HG03457 (cell line): ENCODE results near the gene CPNE2.
"Not testable (repeated sequence)": the region's sequence is repeated elsewhere in the genome, so short reads cannot be mapped to it uniquely, and the experiment has no call there.

Experiments used
- ATAC-seq: cut with Tn5 transposase; IDR thresholded peaks from one replicate; pipeline ENCODE4 v1.9.1; 2021; ENCODE audit warnings: moderate number of reproducible peaks; ENCODE audit not compliant: unreplicated experiment

Gene CPNE2

GRCh38 chr16:57091975-57092785, at the start of gene CPNE2:
Gene CPNE2, plus strand, starts transcription at chr16:57092583. Its CDS starts 18,160 bp downstream, at chr16:57110743.
- no peak for ATAC-seq

- no peak for ATAC-seq
Observed at GRCh38 chr16:57043248-57043647, 49.1 kb upstream of the CPNE2 start.

- no peak for ATAC-seq
Observed at GRCh38 chr16:57044931-57045693, 47.3 kb upstream of the CPNE2 start.

DNA sequence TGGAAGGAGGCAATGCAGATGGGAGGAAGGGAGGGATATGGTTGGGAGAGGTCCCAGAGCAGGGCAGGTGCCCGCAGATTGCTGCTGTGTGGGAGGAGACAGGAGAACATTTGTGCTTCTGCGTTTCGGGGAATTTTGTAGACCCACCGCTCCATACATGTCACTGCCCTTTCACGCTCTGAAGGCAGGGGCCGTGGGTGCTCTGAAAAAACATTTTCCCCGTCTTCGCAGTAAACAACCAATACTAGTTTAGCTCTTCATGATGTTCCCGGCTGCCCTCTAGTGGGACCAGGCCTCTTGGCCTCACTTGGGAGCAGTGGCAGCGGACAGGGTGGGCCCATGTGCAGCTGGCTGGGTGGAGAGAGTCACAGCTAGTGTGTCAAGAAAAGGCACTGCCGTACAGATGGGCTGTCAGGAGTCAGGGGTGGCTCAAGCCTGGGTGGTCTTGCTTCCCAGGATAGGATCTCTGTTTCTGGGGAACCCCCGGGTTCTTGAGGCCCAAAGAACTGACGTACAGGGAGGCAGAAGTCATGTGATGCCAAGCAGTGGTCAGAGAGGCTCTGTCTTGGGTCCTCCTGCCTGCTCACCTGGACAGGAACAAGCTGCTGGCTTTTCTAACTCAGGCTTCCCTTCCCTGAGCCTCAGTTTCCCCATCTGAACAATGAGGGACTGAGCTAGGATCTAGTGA, 46.5 kb upstream of the CPNE2 start:
- no peak for ATAC-seq

DNA sequence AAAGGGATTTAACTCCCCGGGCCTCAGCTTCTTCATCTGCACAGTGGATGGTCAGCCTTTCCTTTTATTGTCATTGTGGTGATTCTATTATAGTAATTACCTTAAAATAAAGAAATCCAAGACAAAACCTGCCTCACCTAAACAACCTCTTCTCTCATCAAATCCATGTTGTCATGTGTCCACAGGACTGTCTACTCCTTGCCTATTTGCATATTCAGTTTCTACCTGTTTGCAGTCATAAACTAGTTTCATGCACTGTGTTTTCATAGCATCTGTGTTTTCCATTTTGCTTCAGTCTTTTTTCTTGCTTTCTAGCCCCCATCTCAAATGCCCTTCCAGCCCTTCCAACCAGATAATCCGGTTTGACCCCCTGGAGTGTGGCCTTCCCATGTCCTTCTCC, 44.3 kb upstream of the CPNE2 start:
- no peak for ATAC-seq

GRCh38 chr16:57049678-57050077, 42.7 kb upstream of the CPNE2 start:
- no peak for ATAC-seq

GRCh38 chr16:57051696-57052228, 40.6 kb upstream of the CPNE2 start:
- ATAC-seq, result no peak

DNA sequence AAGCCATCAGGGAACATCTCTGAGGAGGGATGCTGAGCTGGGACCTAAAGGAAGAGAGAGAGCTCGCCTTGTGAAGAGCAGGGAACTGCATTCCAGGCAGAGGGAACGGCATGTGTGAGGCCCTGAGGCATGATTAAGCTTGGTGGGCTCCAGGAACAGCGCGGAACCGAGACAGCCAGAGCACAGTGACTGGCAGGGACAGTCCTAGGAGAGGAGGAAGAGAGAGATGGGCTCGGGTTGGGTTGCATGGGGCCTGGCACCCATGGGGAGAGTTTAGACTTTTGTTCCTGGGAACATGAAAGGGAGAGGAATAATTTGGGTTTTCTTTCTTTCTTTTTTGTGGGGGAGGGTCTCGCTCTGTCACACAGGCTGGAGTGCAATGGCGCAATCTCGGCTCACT, 39.2 kb upstream of the CPNE2 start:
- ATAC-seq, result no peak

DNA sequence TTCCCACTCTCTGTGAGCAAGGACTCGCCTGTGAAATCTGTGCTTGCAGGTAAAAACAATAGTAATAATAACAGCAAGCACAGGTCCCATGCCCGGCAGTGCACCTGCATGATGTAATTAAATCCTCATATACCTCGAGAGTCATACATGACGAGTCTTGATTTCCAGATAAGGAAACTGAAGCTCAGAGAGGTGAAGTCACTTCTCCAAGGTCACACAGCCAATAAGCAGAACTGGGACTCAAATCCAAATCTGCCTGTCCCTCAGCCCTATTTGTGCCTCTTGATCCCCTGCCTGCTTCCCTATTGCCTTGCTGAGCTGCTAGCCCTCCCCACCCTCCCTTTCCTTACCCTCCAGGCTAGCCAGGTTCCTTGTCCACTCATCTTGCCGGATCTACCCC, 38.0 kb upstream of the CPNE2 start:
- ATAC-seq, result no peak

GRCh38 chr16:57054771-57055170, 37.6 kb upstream of the CPNE2 start:
- no peak for ATAC-seq

DNA sequence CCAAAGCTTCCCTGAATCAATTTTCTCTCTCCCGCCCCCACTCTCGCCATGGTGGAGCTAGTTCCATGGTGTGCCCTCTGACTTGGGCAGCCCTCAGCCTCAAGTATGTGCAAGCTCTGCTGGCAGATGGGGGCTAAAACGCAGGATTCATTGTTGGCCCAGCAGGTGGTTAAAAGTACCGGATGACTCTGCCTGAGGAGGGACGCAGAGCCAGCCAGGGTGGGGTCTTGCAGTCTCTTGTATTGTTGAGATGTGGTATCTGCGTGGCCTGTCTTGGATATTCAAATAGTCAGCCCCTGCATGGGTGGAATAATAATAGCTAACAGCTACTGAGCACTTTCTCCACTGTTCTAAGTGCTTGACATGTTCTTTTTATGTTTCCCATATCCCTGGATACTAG, 36.7 kb upstream of the CPNE2 start:
- no peak for ATAC-seq

DNA sequence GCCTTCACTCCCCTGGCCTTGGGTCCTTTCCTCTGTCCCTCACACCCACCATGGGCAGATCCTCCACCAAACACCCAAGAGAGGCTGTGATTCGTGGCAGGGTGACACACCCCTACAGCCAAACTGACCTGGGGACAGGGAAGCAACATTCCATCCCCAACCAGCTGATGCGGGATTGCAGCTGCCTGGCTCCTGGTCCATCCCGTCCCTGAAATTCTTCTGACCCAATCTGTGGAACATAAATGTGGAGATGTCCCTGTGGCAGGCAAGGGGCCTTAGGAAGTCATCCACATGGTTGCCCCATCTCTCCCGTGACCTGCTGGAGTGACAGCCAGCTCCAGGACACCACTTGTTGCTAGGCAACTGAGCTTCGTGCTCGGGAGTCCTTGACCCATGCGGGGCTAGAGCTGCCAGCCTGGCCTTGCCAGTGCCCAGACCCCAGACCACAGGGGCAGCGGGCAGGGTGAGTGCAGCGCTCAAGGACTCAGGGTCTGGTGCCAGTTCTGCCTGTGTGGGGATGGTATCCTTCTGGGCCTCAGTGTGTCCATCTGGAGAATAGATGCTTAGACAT, 34.0 kb upstream of the CPNE2 start:
- ATAC-seq, result no peak

DNA sequence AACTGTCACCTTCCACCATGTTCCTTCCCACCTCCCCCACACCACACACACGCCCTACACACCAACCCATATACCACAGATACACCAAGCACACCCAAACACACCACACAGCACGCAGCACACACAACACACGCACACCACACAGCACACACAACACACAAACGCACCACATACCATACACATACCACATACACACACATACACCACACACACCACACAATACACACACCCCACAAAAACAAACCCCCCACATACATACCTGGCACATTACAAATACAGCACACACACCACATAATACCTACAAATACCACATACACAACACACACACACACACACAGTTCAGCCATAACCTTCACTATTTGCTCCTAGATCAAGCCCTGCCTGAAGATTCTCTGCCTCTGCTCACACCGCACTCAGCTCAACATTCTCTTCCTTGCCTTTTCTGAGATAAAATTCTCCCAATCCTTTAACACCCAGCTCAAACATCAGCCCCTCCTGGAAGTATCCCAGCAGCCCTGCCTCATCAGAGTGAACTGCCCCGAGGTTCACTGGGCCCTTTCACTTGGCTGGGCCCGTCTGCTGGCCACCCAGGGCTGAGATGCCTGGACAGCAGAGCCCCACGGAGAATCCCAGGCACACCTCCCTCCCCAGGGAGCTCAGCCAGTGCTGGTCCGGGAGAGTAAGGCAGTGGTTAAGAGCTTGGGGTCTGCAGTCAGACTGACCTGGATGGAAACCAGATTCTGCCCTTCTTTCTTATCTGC, 31.9 kb upstream of the CPNE2 start:
- ATAC-seq, result no peak

- no peak for ATAC-seq
Observed at GRCh38 chr16:57061084-57061905, 31.1 kb upstream of the CPNE2 start.

- no peak for ATAC-seq
Observed at GRCh38 chr16:57062329-57062728, 30.1 kb upstream of the CPNE2 start.

- not testable (repeated sequence) for ATAC-seq
Observed at GRCh38 chr16:57063189-57063588, 29.2 kb upstream of the CPNE2 start.

GRCh38 chr16:57064995-57065394, 27.4 kb upstream of the CPNE2 start:
- ATAC-seq, result no peak

- ATAC-seq, result no peak
Observed at GRCh38 chr16:57066625-57067024, 25.8 kb upstream of the CPNE2 start.

DNA sequence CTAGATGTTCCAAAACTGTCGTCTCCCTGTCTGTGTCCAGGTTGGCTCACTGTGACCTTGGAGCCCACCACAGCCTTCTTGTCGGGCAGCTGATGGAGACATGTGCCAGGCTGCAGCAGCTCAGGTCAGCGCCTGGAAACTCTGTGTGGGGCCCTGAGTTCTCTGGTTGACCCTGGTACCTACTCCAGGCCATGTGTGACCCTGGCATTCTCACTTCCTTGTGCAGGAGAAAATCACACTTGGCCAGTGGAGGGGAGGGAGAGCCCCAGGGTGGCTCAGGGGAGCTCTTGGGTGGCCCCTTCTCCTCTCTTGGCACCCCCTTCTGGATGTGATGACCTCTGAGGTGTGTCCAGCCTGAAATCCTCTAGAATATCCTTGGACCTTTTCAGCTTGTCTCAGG, 25.0 kb upstream of the CPNE2 start:
- no peak for ATAC-seq
